RWPE1 (cell line): ENCODE results near the gene TANK.

Source experiments
- CTCF ChIA-PET: fragments of 350-600 bp; sonication (Branson Sonifier 250); formaldehyde crosslinking; extraction: SDS; loops from one replicate; lab custom pipeline; 2021; lab: Yijun Ruan, JAX
- POLR2A ChIA-PET: fragments of 400-600 bp; formaldehyde crosslinking; extraction: SDS; loops from one replicate; lab custom pipeline; 2020; ENCODE audit warnings: antibody characterized with exemption; ENCODE audit not compliant: low non-redundant PET; lab: Yijun Ruan, JAX
- DNase-seq: peaks from one replicate; pipeline ENCODE4 v3.0.0; 2012; ENCODE audit warnings: low spot score
- H3K27ac ChIP-seq: fragments of 450-650 bp; 2 replicates; pipeline ENCODE4 v1.5.1; 2017
- TF ChIP-seq, protein P1 (sequence below): fragments of 450-650 bp; conservative IDR thresholded peaks from 2 replicates; pipeline ENCODE4 v1.5.1; 2017; ENCODE audit warnings: low read depth, mild to moderate bottlenecking

Gene TANK

DNA sequence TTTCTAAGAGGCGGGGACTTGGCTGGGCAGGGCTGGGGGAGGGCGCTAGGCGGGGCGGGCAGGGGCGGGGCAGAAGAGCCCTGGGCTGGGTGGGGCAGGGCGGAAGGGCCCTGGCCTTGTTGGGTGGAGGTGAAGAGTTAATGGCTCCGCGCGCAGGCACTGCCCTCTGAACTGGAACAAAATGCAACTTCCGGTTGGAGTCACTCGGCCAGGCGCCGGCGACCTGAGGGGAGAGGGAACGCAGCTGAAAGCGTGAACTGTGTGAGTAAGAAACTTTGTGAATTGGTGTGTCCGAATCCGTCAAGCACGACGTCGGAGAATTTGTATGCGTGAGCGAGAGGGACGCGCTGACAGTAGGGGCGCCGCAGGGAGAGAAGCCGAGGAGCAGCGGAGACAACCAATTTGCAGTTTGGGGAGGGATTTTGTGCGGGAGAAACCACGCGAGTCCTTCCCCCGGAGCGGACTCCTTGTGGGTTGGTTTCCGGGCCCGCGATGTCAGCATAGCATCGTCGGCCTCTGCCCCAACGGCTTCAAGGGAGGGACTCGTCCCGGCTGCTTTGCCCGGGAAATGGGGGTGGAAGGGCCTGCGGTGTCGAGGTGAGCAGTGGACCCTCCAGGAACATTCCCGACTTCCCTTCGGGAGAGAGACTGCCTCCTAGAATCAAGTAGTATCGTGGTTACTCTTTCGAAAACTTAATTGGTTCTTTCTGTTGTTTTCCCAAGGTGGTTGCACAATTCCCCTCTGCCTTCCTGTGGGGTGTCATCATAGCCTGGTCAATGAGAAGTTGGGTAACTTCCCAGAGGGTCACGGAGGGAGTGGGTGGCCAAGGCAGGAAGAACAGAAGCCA lies at the start of gene TANK:
TANK (plus strand) TSS at position 203 of the 848 bp plus-strand sequence. CDS start 19,235 bp downstream, outside the sequence.
- CTCF ChIA-PET, result interaction anchor here (0.7 kb wide), 1 partner anchor 34 kb away, joined by 4 read pairs; no protein-coding TSS in a partner anchor
- H3K27ac ChIP-seq, result peak within 1 kb of the TSS; percentile 99
- POLR2A ChIA-PET, result no interaction called here
- TF ChIP-seq, protein P1, sequence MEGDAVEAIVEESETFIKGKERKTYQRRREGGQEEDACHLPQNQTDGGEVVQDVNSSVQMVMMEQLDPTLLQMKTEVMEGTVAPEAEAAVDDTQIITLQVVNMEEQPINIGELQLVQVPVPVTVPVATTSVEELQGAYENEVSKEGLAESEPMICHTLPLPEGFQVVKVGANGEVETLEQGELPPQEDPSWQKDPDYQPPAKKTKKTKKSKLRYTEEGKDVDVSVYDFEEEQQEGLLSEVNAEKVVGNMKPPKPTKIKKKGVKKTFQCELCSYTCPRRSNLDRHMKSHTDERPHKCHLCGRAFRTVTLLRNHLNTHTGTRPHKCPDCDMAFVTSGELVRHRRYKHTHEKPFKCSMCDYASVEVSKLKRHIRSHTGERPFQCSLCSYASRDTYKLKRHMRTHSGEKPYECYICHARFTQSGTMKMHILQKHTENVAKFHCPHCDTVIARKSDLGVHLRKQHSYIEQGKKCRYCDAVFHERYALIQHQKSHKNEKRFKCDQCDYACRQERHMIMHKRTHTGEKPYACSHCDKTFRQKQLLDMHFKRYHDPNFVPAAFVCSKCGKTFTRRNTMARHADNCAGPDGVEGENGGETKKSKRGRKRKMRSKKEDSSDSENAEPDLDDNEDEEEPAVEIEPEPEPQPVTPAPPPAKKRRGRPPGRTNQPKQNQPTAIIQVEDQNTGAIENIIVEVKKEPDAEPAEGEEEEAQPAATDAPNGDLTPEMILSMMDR, result no peak
- DNase-seq, result peak; percentile 96

GRCh38 chr2:161111531-161111930 lies 48.7 kb upstream of the TANK start:
- no peak for DNase-seq
- no peak overlapping the region for H3K27ac ChIP-seq
- CTCF ChIA-PET, result no interaction called here
- POLR2A ChIA-PET, result no interaction called here
- TF ChIP-seq, protein P1, result no peak

GRCh38 chr2:161112908-161113307 lies 47.3 kb upstream of the TANK start:
- TF ChIP-seq, protein P1, result no peak

GRCh38 chr2:161113693-161114575 lies 46.3 kb upstream of the TANK start:
- ChIA-PET POLR2A (no interaction called here), CTCF (no interaction called here)
- DNase-seq, result no peak
- TF ChIP-seq, protein P1, result no peak
- H3K27ac ChIP-seq, result no peak overlapping the region

More at GRCh38 chr2:161112908-161113307, 47.3 kb upstream of the TANK start:
- DNase-seq, result no peak
- ChIA-PET POLR2A (no interaction called here), CTCF (no interaction called here)
- H3K27ac ChIP-seq, result no peak overlapping the region

- POLR2A ChIA-PET, result no interaction called here
- H3K27ac ChIP-seq, result no peak overlapping the region
- CTCF ChIA-PET, result interaction anchor here (0.7 kb wide), 1 partner anchor 361 kb away, joined by 3 read pairs; no protein-coding TSS in a partner anchor
Observed at GRCh38 chr2:161115205-161115604, 45.0 kb upstream of the TANK start.

More at GRCh38 chr2:161115205-161115604, 45.0 kb upstream of the TANK start:
- TF ChIP-seq, protein P1, result no peak
- DNase-seq, result no peak
